GM18499 (cell line): Measurements from ENCODE around the gene PPP1R2.

Experiments
- ATAC-seq: cut with Tn5 transposase; IDR thresholded peaks from one replicate; pipeline ENCODE4 v1.9.1; 2021; ENCODE audit warnings: moderate number of reproducible peaks; ENCODE audit not compliant: insufficient read depth, unreplicated experiment

PPP1R2 gene

GRCh38 chr3:195568630-195569029, 25.5 kb upstream of the PPP1R2 start:
- no peak for ATAC-seq

- ATAC-seq = no peak
These were observed 23.7 kb upstream of the PPP1R2 start for GRCh38 chr3:195566797-195567196.

GRCh38 chr3:195565716-195566115, 22.6 kb upstream of the PPP1R2 start:
- no peak for ATAC-seq

- ATAC-seq = no peak
These were observed 20.2 kb upstream of the PPP1R2 start for GRCh38 chr3:195563317-195563716.

- ATAC-seq = no peak
These were observed 16.7 kb upstream of the PPP1R2 start for GRCh38 chr3:195559723-195560409.

GRCh38 chr3:195558602-195559001, 15.5 kb upstream of the PPP1R2 start:
- no peak for ATAC-seq

- ATAC-seq = no peak
These were observed 14.2 kb upstream of the PPP1R2 start for GRCh38 chr3:195557322-195557721.

- no peak for ATAC-seq
These were observed 13.3 kb upstream of the PPP1R2 start for GRCh38 chr3:195556390-195556789.

GRCh38 chr3:195555110-195555509, 12.0 kb upstream of the PPP1R2 start:
- no peak for ATAC-seq

GRCh38 chr3:195554458-195554857, 11.3 kb upstream of the PPP1R2 start:
- no peak for ATAC-seq

GRCh38 chr3:195553268-195553667, 10.1 kb upstream of the PPP1R2 start:
- ATAC-seq = no peak

- no peak for ATAC-seq
These were observed 8.4 kb upstream of the PPP1R2 start for GRCh38 chr3:195551381-195551978.

- no peak for ATAC-seq
These were observed 7.6 kb upstream of the PPP1R2 start for GRCh38 chr3:195550723-195551122.

- ATAC-seq = no peak
These were observed 6.9 kb upstream of the PPP1R2 start for GRCh38 chr3:195549931-195550519.

- ATAC-seq = no peak
These were observed 5.9 kb upstream of the PPP1R2 start for GRCh38 chr3:195548987-195549386.

- ATAC-seq = no peak
These were observed 5.4 kb upstream of the PPP1R2 start for GRCh38 chr3:195548501-195548900.

GRCh38 chr3:195548006-195548405, 4.9 kb upstream of the PPP1R2 start:
- no peak for ATAC-seq

GRCh38 chr3:195546130-195546560, 3.0 kb upstream of the PPP1R2 start:
- no peak for ATAC-seq

GRCh38 chr3:195544634-195545033, 1.5 kb upstream of the PPP1R2 start:
- ATAC-seq = no peak

GRCh38 chr3:195544230-195544536, 1.1 kb upstream of the PPP1R2 start:
- ATAC-seq = no peak

GRCh38 chr3:195543500-195544229, 540 bp upstream of the PPP1R2 start:
- no peak for ATAC-seq
